CD8-positive, alpha-beta memory T cell (primary cell): ENCODE results near the gene AFG3L2. TPM values are rescaled to one million over a fixed set of nuclear protein-coding genes. Genes with fewer than 3 reads are reported as not detected.

ENCODE experiments used
- CTCF ChIA-PET: fragments of 350-600 bp; sonication (Branson Sonifier 250); formaldehyde crosslinking; loops from one replicate; lab custom pipeline; 2021; ENCODE audit warnings: antibody characterized with exemption; lab: Charles Lee
- POLR2A ChIA-PET: fragments of 350-600 bp; sonication (Branson Sonifier 250); formaldehyde crosslinking; loops from one replicate; lab custom pipeline; 2021; ENCODE audit warnings: antibody characterized with exemption; lab: Charles Lee
- DNase-seq, 5 donors: peaks; one replicate each; pipeline versions ENCODE4 v3.0.0 to v3.0.0-alpha.2; 2020 to 2022; ENCODE audit warnings: mixed read lengths in 1 of 5
- H3K27ac ChIP-seq: one replicate; pipeline ENCODE4 v1.7.0; 2013; ENCODE audit warnings: low read depth, mild to moderate bottlenecking, low read length, moderate library complexity
- H3K27me3 ChIP-seq: 2 replicates; pipeline ENCODE4 v1.7.0; 2013; ENCODE audit warnings: low read length, mild to moderate bottlenecking; ENCODE audit not compliant: insufficient read depth, poor library complexity, severe bottlenecking
- H3K36me3 ChIP-seq: 2 replicates; pipeline ENCODE4 v1.7.0; 2013; ENCODE audit warnings: mild to moderate bottlenecking, low read length, moderate library complexity; ENCODE audit not compliant: insufficient read depth
- H3K4me1 ChIP-seq: 2 replicates; pipeline ENCODE4 v1.7.0; 2013; ENCODE audit warnings: mild to moderate bottlenecking, low read length, moderate library complexity; ENCODE audit not compliant: insufficient read depth
- H3K4me3 ChIP-seq: 2 replicates; pipeline ENCODE4 v1.7.0; 2013; ENCODE audit warnings: mild to moderate bottlenecking, low read length
- H3K9me3 ChIP-seq: 2 replicates; pipeline ENCODE4 v1.7.0; 2013; ENCODE audit warnings: mild to moderate bottlenecking, low read length
- H3K27ac Mint-ChIP-seq, 8 donors: one replicate each; pipeline ENCODE4 v1.8.0; 2020 to 2021; ENCODE audit warnings: mixed read lengths in 8 of 8, mild to moderate bottlenecking in 6 of 8, inconsistent platforms in 3 of 8, moderate library complexity in 3 of 8
- H3K27me3 Mint-ChIP-seq, 2 donors: one replicate each; pipeline ENCODE4 v1.8.0; 2020 to 2021; ENCODE audit warnings: mixed read lengths in 2 of 2, mild to moderate bottlenecking in 1 of 2, moderate library complexity in 1 of 2
- H3K36me3 Mint-ChIP-seq, 3 donors: one replicate each; pipeline ENCODE4 v1.8.0; 2020 to 2021; ENCODE audit warnings: mixed read lengths in 3 of 3, inconsistent platforms in 1 of 3, mild to moderate bottlenecking in 1 of 3
- H3K4me1 Mint-ChIP-seq, 3 donors: one replicate each; pipeline ENCODE4 v1.8.0; 2020 to 2021; ENCODE audit warnings: mixed read lengths in 3 of 3, inconsistent platforms in 1 of 3, mild to moderate bottlenecking in 1 of 3
- H3K4me3 Mint-ChIP-seq, 7 donors: one replicate each; pipeline ENCODE4 v1.8.0; 2020 to 2021; ENCODE audit warnings: mixed read lengths in 7 of 7, mild to moderate bottlenecking in 6 of 7, moderate library complexity in 4 of 7, inconsistent platforms in 2 of 7
- H3K9me3 Mint-ChIP-seq, 5 donors: one replicate each; pipeline ENCODE4 v1.8.0; 2020 to 2022; ENCODE audit warnings: mixed read lengths in 5 of 5, mild to moderate bottlenecking in 3 of 5, moderate library complexity in 2 of 5, inconsistent platforms in 1 of 5
- polyA plus RNA-seq: library from polyadenylated mRNA; unstranded; fragments of 300-500 nt; fragmentation: Illumina TruSeq; gene quantifications from one replicate; pipeline ENCODE4 v1.2.3, GENCODE V29; 2021
- total RNA-seq, 2 experiments: library from RNA; stranded (reverse); gene quantifications; one replicate each; pipeline ENCODE4 v1.2.3, GENCODE V29; 2021

Gene AFG3L2
- total and polyA plus RNA-seq, 3 experiments from 2014 or later, result 38.4 to 75.8 (median 75.6) TPM

GRCh38 chr18:12302391-12303147 lies 74.5 kb downstream of the AFG3L2 start:
- H3K4me1 Mint-ChIP-seq, result peaks cover 10 to 14% (median 11%) of the 10 kb centered on the region in 3 donors
- Histone ChIP-seq H3K9me3 (no peaks in the 10 kb centered on the region), H3K4me3 (no peak overlapping the region), H3K27me3 (peaks cover 12% of the 10 kb centered on the region), H3K4me1 (peaks cover 5% of the 10 kb centered on the region), H3K36me3 (no peaks in the 10 kb centered on the region), H3K27ac (no peak overlapping the region)
- no peaks in the 10 kb centered on the region for H3K9me3 Mint-ChIP-seq
- H3K27ac Mint-ChIP-seq, result no peak overlapping the region
- H3K36me3 Mint-ChIP-seq, result no peaks in the 10 kb centered on the region
- no peak overlapping the region for H3K4me3 Mint-ChIP-seq
- peaks cover 28 to 59% of the 10 kb centered on the region in 2 donors for H3K27me3 Mint-ChIP-seq
- POLR2A ChIA-PET, result interaction anchor here (0.6 kb wide), 1 partner anchor 31 kb away, joined by 3 read pairs; no protein-coding TSS in a partner anchor
- CTCF ChIA-PET, result no interaction called here
- no peak for DNase-seq

GRCh38 chr18:12301263-12302005 lies 75.6 kb downstream of the AFG3L2 start:
- CTCF ChIA-PET, result no interaction called here
- Mint-ChIP-seq H3K27me3 (peaks cover 20 to 48% of the 10 kb centered on the region in 2 donors), H3K27ac (peak overlapping the region in 1 of 8 donors; percentile 50), H3K36me3 (no peaks in the 10 kb centered on the region), H3K4me1 (peaks cover 0 to 3% (median 0%) of the 10 kb centered on the region in 3 donors), H3K9me3 (no peaks in the 10 kb centered on the region), H3K4me3 (no peak overlapping the region)
- POLR2A ChIA-PET, result no interaction called here
- Histone ChIP-seq H3K27me3 (peaks cover 7% of the 10 kb centered on the region), H3K4me1 (no peaks in the 10 kb centered on the region), H3K4me3 (no peak overlapping the region), H3K27ac (no peak overlapping the region), H3K9me3 (no peaks in the 10 kb centered on the region), H3K36me3 (no peaks in the 10 kb centered on the region)
- DNase-seq, result no peak

- Histone ChIP-seq H3K27ac (no peak overlapping the region), H3K9me3 (no peaks in the 10 kb centered on the region), H3K4me1 (no peaks in the 10 kb centered on the region), H3K36me3 (no peaks in the 10 kb centered on the region), H3K27me3 (peaks cover 2% of the 10 kb centered on the region), H3K4me3 (no peak overlapping the region)
- DNase-seq, result no peak
- no peak overlapping the region for H3K4me3 Mint-ChIP-seq
- ChIA-PET POLR2A (no interaction called here), CTCF (no interaction called here)
- H3K36me3 Mint-ChIP-seq, result no peaks in the 10 kb centered on the region
- no peaks in the 10 kb centered on the region for H3K9me3 Mint-ChIP-seq
- no peaks in the 10 kb centered on the region for H3K4me1 Mint-ChIP-seq
- no peak overlapping the region for H3K27ac Mint-ChIP-seq
- H3K27me3 Mint-ChIP-seq, result peaks cover 12 to 32% of the 10 kb centered on the region in 2 donors
These were observed 77.2 kb downstream of the AFG3L2 start for GRCh38 chr18:12299862-12300261.

- H3K27ac ChIP-seq, result no peak overlapping the region
- peaks cover 8 to 24% of the 10 kb centered on the region in 2 donors for H3K27me3 Mint-ChIP-seq
- H3K9me3 Mint-ChIP-seq, result no peaks in the 10 kb centered on the region
- H3K4me3 ChIP-seq, result no peak overlapping the region
- H3K27ac Mint-ChIP-seq, result no peak overlapping the region
- H3K4me1 Mint-ChIP-seq, result no peaks in the 10 kb centered on the region
- DNase-seq, result no peak
- CTCF ChIA-PET, result no interaction called here
- H3K9me3 ChIP-seq, result no peaks in the 10 kb centered on the region
- no peaks in the 10 kb centered on the region for H3K36me3 Mint-ChIP-seq
- H3K36me3 ChIP-seq, result no peaks in the 10 kb centered on the region
- H3K27me3 ChIP-seq, result no peaks in the 10 kb centered on the region
- POLR2A ChIA-PET, result no interaction called here
- H3K4me1 ChIP-seq, result no peaks in the 10 kb centered on the region
- H3K4me3 Mint-ChIP-seq, result no peak overlapping the region
These were observed 80.6 kb downstream of the AFG3L2 start for GRCh38 chr18:12296457-12296856.

GRCh38 chr18:12296087-12296403 lies 81.0 kb downstream of the AFG3L2 start:
- no peaks in the 10 kb centered on the region for H3K4me1 Mint-ChIP-seq
- ChIA-PET CTCF (no interaction called here), POLR2A (no interaction called here)
- H3K9me3 ChIP-seq, result no peaks in the 10 kb centered on the region
- H3K4me3 Mint-ChIP-seq, result no peak overlapping the region
- H3K27me3 ChIP-seq, result no peaks in the 10 kb centered on the region
- H3K27ac Mint-ChIP-seq, result no peak overlapping the region
- no peak for DNase-seq
- H3K36me3 ChIP-seq, result no peaks in the 10 kb centered on the region
- H3K36me3 Mint-ChIP-seq, result no peaks in the 10 kb centered on the region
- H3K4me1 ChIP-seq, result no peaks in the 10 kb centered on the region
- H3K27ac ChIP-seq, result no peak overlapping the region
- H3K4me3 ChIP-seq, result no peak overlapping the region
- H3K27me3 Mint-ChIP-seq, result peaks cover 7 to 24% of the 10 kb centered on the region in 2 donors
- H3K9me3 Mint-ChIP-seq, result no peaks in the 10 kb centered on the region

- no peak for DNase-seq
- H3K4me1 Mint-ChIP-seq, result no peaks in the 10 kb centered on the region
- no peaks in the 10 kb centered on the region for H3K36me3 ChIP-seq
- H3K27me3 ChIP-seq, result no peaks in the 10 kb centered on the region
- ChIA-PET CTCF (no interaction called here), POLR2A (no interaction called here)
- H3K27me3 Mint-ChIP-seq, result peaks cover 9 to 20% of the 10 kb centered on the region in 2 donors
- no peak overlapping the region for H3K4me3 ChIP-seq
- no peak overlapping the region for H3K27ac Mint-ChIP-seq
- no peaks in the 10 kb centered on the region for H3K36me3 Mint-ChIP-seq
- H3K9me3 Mint-ChIP-seq, result no peaks in the 10 kb centered on the region
- H3K9me3 ChIP-seq, result no peaks in the 10 kb centered on the region
- no peak overlapping the region for H3K27ac ChIP-seq
- H3K4me3 Mint-ChIP-seq, result no peak overlapping the region
- no peaks in the 10 kb centered on the region for H3K4me1 ChIP-seq
These were observed 81.5 kb downstream of the AFG3L2 start for GRCh38 chr18:12295389-12296086.

- Mint-ChIP-seq H3K4me3 (no peak overlapping the region), H3K27me3 (peaks cover 18 to 34% of the 10 kb centered on the region in 2 donors), H3K36me3 (no peaks in the 10 kb centered on the region), H3K4me1 (no peaks in the 10 kb centered on the region), H3K27ac (no peak overlapping the region), H3K9me3 (no peaks in the 10 kb centered on the region)
- Histone ChIP-seq H3K36me3 (no peaks in the 10 kb centered on the region), H3K9me3 (no peaks in the 10 kb centered on the region), H3K4me1 (no peaks in the 10 kb centered on the region), H3K4me3 (no peak overlapping the region), H3K27me3 (no peaks in the 10 kb centered on the region), H3K27ac (no peak overlapping the region)
- CTCF ChIA-PET, result no interaction called here
- POLR2A ChIA-PET, result no interaction called here
- DNase-seq, result no peak
These were observed 83.2 kb downstream of the AFG3L2 start for GRCh38 chr18:12293831-12294230.

GRCh38 chr18:12291690-12292089 lies 85.3 kb downstream of the AFG3L2 start:
- no peaks in the 10 kb centered on the region for H3K4me1 ChIP-seq
- H3K36me3 ChIP-seq, result no peaks in the 10 kb centered on the region
- Mint-ChIP-seq H3K36me3 (no peaks in the 10 kb centered on the region), H3K9me3 (no peaks in the 10 kb centered on the region), H3K27ac (no peak overlapping the region), H3K4me3 (no peak overlapping the region), H3K4me1 (no peaks in the 10 kb centered on the region), H3K27me3 (peaks cover 26 to 40% of the 10 kb centered on the region in 2 donors)
- no peak overlapping the region for H3K27ac ChIP-seq
- no peaks in the 10 kb centered on the region for H3K27me3 ChIP-seq
- DNase-seq, result no peak
- POLR2A ChIA-PET, result no interaction called here
- no peak overlapping the region for H3K4me3 ChIP-seq
- H3K9me3 ChIP-seq, result no peaks in the 10 kb centered on the region
- CTCF ChIA-PET, result interaction anchor here (1.4 kb wide), 1 partner anchor 19 kb away, joined by 3 read pairs; no protein-coding TSS in a partner anchor
